WTC11 (cell line): ENCODE results near the gene CELF2. TPM values are rescaled to one million over a fixed set of nuclear protein-coding genes. Genes with fewer than 3 reads are reported as not detected.

ENCODE experiments used
- ATAC-seq: fragments of 200-7000 bp; cut with Tn5 transposase; 2 replicates; pipeline ENCODE4 v1.10.0; 2021; ENCODE audit warnings: mild to moderate bottlenecking, moderate library complexity
- CTCF ChIA-PET: fragments of 300-600 bp; sonication (Branson Sonifier 250); formaldehyde crosslinking; loops from one replicate; lab custom pipeline; 2021; ENCODE audit warnings: antibody characterized with exemption; lab: Charles Lee
- POLR2A ChIA-PET: fragments of 350-600 bp; sonication (Branson Sonifier 250); formaldehyde crosslinking; loops from one replicate; lab custom pipeline; 2021; ENCODE audit warnings: antibody characterized with exemption; lab: Charles Lee
- DNase-seq: peaks from one replicate; pipeline ENCODE4 v3.0.0; 2021; ENCODE audit warnings: low spot score
- H3K27ac Mint-ChIP-seq: 2 replicates; pipeline ENCODE4 v1.8.0; 2021; ENCODE audit warnings: mixed read lengths
- H3K27me3 Mint-ChIP-seq: 2 replicates; pipeline ENCODE4 v1.8.0; 2021; ENCODE audit warnings: low read depth, mild to moderate bottlenecking, moderate library complexity, mixed read lengths
- H3K36me3 Mint-ChIP-seq: 2 replicates; pipeline ENCODE4 v1.8.0; 2021; ENCODE audit warnings: mixed read lengths
- H3K4me1 Mint-ChIP-seq: 2 replicates; pipeline ENCODE4 v1.8.0; 2022; ENCODE audit warnings: mixed read lengths
- H3K4me3 Mint-ChIP-seq: 2 replicates; pipeline ENCODE4 v1.8.0; 2021; ENCODE audit warnings: mild to moderate bottlenecking, moderate library complexity, mixed read lengths
- H3K9me3 Mint-ChIP-seq: 2 replicates; pipeline ENCODE4 v1.8.0; 2021; ENCODE audit warnings: mixed read lengths
- ATF1 ChIP-seq: sonication (generic); formaldehyde crosslinking; IDR thresholded peaks from 2 replicates; pipeline ENCODE4 v1.8.1; 2023; ENCODE audit warnings: mild to moderate bottlenecking, moderate library complexity, missing genetic modification reagents
- CREB1 ChIP-seq: sonication (generic); formaldehyde crosslinking; IDR thresholded peaks from 2 replicates; pipeline ENCODE4 v1.8.0; 2023; ENCODE audit warnings: mild to moderate bottlenecking, missing genetic modification reagents
- FOXJ3 ChIP-seq: sonication (generic); formaldehyde crosslinking; IDR thresholded peaks from 2 replicates; pipeline ENCODE4 v1.9.0; 2021; ENCODE audit warnings: missing genetic modification reagents, mild to moderate bottlenecking, borderline replicate concordance
- FOXP1 ChIP-seq: sonication (generic); formaldehyde crosslinking; IDR thresholded peaks from 2 replicates; pipeline ENCODE4 v1.8.0; 2022; ENCODE audit warnings: missing genetic modification reagents, mild to moderate bottlenecking, moderate library complexity, borderline replicate concordance
- KAT7 ChIP-seq: sonication (generic); formaldehyde crosslinking; IDR thresholded peaks from 2 replicates; pipeline ENCODE4 v1.8.1; 2023; ENCODE audit warnings: missing genetic modification reagents, mild to moderate bottlenecking, borderline replicate concordance
- MYBL2 ChIP-seq: sonication (generic); formaldehyde crosslinking; IDR thresholded peaks from 2 replicates; pipeline ENCODE4 v1.8.1; 2023; ENCODE audit warnings: mild to moderate bottlenecking, moderate library complexity, missing genetic modification reagents
- ZNF121 ChIP-seq: sonication (generic); formaldehyde crosslinking; IDR thresholded peaks from 2 replicates; pipeline ENCODE4 v1.8.0; 2023; ENCODE audit warnings: missing genetic modification reagents
- ZNF396 ChIP-seq: fragments of 250-450 bp; sonication (Bioruptor Pico); IDR thresholded peaks from 2 replicates; pipeline ENCODE4 v1.8.0; 2021; ENCODE audit warnings: mild to moderate bottlenecking, moderate library complexity, borderline replicate concordance
- ZNF671 ChIP-seq: fragments of 250-450 bp; sonication (Bioruptor Pico); IDR thresholded peaks from 2 replicates; pipeline ENCODE4 v1.8.0; 2021; ENCODE audit warnings: mild to moderate bottlenecking
- total RNA-seq: library from RNA; stranded (reverse); gene quantifications from 3 replicates; pipeline ENCODE4 v1.2.3, GENCODE V29; 2021
- TF ChIP-seq, protein P1 (sequence below): fragments of 250-450 bp; sonication (Bioruptor Pico); IDR thresholded peaks from 2 replicates; pipeline ENCODE4 v1.9.0; 2021; ENCODE audit warnings: mild to moderate bottlenecking, borderline replicate concordance
- TF ChIP-seq, protein P2 (sequence below): sonication (generic); formaldehyde crosslinking; IDR thresholded peaks from 2 replicates; pipeline ENCODE4 v1.8.0; 2023; ENCODE audit warnings: missing genetic modification reagents, mild to moderate bottlenecking, borderline replicate concordance
- TF ChIP-seq, protein P3 (sequence below): sonication (generic); formaldehyde crosslinking; IDR thresholded peaks from 2 replicates; pipeline ENCODE4 v1.8.1; 2023; ENCODE audit warnings: mild to moderate bottlenecking, missing genetic modification reagents, moderate library complexity
- TF ChIP-seq, protein P4 (sequence below): sonication (generic); formaldehyde crosslinking; IDR thresholded peaks from 2 replicates; pipeline ENCODE4 v1.8.1; 2022; ENCODE audit warnings: mild to moderate bottlenecking, missing genetic modification reagents, moderate library complexity, borderline replicate concordance
- TF ChIP-seq, protein P5 (sequence below): fragments of 250-450 bp; sonication (Bioruptor Pico); IDR thresholded peaks from 2 replicates; pipeline ENCODE4 v1.9.0; 2021; ENCODE audit warnings: moderate library complexity, mild to moderate bottlenecking, inconsistent platforms, borderline replicate concordance

Gene CELF2
- total RNA-seq, 1 experiment from 2014 or later = 24.6 TPM

DNA sequence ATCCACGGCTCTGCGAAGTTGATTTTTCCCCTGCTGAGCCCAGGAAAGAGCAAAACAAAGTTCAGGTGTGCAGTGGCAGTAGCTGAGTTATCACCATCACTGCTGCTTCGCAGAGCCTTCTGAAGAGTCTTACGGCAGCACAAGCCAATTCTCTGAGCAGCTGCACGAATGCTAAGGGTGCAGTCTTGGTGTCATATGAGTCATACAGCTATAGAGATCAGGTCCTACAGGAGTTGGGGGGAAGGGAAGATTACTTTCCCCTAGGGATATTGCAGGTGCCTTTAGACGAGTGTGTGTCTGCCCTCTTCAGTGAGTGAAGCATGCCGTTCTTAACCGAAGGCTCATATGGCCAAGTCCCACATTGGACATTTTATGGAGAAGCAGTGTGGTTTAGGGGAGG, 227.8 kb downstream of the CELF2 start:
- Mint-ChIP-seq H3K9me3 (no peaks in the 10 kb centered on the region), H3K27me3 (no peaks in the 10 kb centered on the region), H3K4me3 (no peak overlapping the region), H3K4me1 (peaks cover 22% of the 10 kb centered on the region), H3K36me3 (no peaks in the 10 kb centered on the region), H3K27ac (no peak overlapping the region)
- TF ChIP-seq MYBL2 (CRISPR knock-in tag) (no peak), FOXP1 (CRISPR knock-in tag) (no peak), ZNF671 (CRISPR knock-in tag) (no peak), ZNF396 (CRISPR knock-in tag) (no peak), FOXJ3 (CRISPR knock-in tag) (no peak)
- TF ChIP-seq, protein P1, sequence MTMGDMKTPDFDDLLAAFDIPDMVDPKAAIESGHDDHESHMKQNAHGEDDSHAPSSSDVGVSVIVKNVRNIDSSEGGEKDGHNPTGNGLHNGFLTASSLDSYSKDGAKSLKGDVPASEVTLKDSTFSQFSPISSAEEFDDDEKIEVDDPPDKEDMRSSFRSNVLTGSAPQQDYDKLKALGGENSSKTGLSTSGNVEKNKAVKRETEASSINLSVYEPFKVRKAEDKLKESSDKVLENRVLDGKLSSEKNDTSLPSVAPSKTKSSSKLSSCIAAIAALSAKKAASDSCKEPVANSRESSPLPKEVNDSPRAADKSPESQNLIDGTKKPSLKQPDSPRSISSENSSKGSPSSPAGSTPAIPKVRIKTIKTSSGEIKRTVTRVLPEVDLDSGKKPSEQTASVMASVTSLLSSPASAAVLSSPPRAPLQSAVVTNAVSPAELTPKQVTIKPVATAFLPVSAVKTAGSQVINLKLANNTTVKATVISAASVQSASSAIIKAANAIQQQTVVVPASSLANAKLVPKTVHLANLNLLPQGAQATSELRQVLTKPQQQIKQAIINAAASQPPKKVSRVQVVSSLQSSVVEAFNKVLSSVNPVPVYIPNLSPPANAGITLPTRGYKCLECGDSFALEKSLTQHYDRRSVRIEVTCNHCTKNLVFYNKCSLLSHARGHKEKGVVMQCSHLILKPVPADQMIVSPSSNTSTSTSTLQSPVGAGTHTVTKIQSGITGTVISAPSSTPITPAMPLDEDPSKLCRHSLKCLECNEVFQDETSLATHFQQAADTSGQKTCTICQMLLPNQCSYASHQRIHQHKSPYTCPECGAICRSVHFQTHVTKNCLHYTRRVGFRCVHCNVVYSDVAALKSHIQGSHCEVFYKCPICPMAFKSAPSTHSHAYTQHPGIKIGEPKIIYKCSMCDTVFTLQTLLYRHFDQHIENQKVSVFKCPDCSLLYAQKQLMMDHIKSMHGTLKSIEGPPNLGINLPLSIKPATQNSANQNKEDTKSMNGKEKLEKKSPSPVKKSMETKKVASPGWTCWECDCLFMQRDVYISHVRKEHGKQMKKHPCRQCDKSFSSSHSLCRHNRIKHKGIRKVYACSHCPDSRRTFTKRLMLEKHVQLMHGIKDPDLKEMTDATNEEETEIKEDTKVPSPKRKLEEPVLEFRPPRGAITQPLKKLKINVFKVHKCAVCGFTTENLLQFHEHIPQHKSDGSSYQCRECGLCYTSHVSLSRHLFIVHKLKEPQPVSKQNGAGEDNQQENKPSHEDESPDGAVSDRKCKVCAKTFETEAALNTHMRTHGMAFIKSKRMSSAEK (CRISPR knock-in tag) = no peak
- no peak for ATAC-seq
- no peak for DNase-seq
- ChIA-PET POLR2A (no interaction called here), CTCF (no interaction called here)

DNA sequence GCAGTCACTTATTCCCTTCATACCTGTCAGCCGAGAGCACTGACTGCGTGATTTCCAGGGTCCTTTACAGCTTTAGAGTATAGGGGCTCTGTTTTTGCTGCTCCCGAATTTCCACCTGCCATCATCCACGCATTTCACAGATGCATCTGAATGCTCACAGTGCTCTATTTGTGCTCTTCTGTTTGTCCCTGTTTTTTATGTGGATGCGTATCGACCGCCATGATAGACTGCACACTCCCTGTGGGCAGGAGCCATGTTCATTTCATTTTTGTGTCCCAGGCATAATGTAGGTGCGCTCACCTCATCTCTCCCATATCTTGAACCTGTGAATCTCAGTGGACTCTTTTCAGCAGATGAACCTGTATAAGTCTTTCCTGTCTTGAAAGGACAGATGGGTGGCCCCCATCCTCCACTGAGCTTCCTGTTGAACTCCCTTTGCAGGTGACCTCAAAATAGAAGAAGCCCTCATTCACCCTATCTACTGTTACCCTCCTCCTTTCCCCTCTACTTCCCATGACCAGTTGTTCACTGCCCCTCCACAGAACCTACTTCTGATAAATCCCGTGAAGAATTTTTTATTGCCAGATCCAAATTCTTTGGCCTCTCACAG, 228.4 kb downstream of the CELF2 start:
- no peak for TF ChIP-seq CREB1 (CRISPR knock-in tag)
- TF ChIP-seq, protein P2, sequence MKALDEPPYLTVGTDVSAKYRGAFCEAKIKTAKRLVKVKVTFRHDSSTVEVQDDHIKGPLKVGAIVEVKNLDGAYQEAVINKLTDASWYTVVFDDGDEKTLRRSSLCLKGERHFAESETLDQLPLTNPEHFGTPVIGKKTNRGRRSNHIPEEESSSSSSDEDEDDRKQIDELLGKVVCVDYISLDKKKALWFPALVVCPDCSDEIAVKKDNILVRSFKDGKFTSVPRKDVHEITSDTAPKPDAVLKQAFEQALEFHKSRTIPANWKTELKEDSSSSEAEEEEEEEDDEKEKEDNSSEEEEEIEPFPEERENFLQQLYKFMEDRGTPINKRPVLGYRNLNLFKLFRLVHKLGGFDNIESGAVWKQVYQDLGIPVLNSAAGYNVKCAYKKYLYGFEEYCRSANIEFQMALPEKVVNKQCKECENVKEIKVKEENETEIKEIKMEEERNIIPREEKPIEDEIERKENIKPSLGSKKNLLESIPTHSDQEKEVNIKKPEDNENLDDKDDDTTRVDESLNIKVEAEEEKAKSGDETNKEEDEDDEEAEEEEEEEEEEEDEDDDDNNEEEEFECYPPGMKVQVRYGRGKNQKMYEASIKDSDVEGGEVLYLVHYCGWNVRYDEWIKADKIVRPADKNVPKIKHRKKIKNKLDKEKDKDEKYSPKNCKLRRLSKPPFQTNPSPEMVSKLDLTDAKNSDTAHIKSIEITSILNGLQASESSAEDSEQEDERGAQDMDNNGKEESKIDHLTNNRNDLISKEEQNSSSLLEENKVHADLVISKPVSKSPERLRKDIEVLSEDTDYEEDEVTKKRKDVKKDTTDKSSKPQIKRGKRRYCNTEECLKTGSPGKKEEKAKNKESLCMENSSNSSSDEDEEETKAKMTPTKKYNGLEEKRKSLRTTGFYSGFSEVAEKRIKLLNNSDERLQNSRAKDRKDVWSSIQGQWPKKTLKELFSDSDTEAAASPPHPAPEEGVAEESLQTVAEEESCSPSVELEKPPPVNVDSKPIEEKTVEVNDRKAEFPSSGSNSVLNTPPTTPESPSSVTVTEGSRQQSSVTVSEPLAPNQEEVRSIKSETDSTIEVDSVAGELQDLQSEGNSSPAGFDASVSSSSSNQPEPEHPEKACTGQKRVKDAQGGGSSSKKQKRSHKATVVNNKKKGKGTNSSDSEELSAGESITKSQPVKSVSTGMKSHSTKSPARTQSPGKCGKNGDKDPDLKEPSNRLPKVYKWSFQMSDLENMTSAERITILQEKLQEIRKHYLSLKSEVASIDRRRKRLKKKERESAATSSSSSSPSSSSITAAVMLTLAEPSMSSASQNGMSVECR = no peak
- TF ChIP-seq, protein P3, sequence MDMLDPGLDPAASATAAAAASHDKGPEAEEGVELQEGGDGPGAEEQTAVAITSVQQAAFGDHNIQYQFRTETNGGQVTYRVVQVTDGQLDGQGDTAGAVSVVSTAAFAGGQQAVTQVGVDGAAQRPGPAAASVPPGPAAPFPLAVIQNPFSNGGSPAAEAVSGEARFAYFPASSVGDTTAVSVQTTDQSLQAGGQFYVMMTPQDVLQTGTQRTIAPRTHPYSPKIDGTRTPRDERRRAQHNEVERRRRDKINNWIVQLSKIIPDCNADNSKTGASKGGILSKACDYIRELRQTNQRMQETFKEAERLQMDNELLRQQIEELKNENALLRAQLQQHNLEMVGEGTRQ = no peak
- TF ChIP-seq KAT7 (CRISPR knock-in tag) = no peak
- TF ChIP-seq ZNF121 = no peak
- peaks cover 22% of the 10 kb centered on the region for H3K4me1 Mint-ChIP-seq
- H3K9me3 Mint-ChIP-seq = no peaks in the 10 kb centered on the region
- DNase-seq (no peak), ATAC-seq (no peak)
- no peak overlapping the region for H3K4me3 Mint-ChIP-seq
- H3K36me3 Mint-ChIP-seq = no peaks in the 10 kb centered on the region
- POLR2A ChIA-PET = no interaction called here
- H3K27me3 Mint-ChIP-seq = no peaks in the 10 kb centered on the region
- CTCF ChIA-PET = no interaction called here
- H3K27ac Mint-ChIP-seq = no peak overlapping the region

DNA sequence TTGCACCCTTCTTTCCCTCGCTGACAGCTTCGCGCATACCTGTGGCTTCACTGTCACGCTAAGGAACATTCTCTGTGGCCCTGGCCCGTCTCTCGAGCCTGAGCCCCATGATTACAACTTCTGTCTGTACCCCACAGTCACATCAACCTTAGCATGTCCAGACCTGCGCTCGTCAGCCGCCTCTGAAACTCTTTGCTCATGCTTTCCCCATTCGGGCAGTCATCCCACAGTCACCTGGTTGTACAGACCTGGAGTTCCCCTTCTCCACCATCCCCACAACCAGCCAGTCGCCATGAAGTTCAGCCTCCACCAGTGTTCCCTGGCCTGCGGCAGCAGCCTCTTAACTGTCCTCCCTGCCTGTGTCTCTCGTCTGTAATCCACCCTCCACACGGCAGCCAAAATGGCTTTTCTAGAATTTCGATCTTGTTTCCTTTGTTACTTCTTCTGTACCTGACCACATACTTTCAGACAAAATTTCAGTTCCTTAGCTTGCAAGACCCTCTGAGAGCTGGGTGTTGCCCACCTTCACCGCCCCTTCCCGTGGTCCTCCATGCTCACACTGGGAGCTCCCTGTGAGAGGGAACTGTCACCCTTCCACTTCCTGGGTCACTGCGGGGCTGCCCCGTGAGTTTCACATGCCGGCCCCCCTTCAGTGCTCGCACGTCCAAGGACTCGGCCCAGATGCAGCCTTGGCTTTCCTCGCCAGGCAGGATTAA, 229.2 kb downstream of the CELF2 start:
- peaks cover 21% of the 10 kb centered on the region for H3K4me1 Mint-ChIP-seq
- H3K4me3 Mint-ChIP-seq = no peak overlapping the region
- H3K27me3 Mint-ChIP-seq = no peaks in the 10 kb centered on the region
- ChIA-PET POLR2A (no interaction called here), CTCF (no interaction called here)
- no peak for DNase-seq
- no peaks in the 10 kb centered on the region for H3K36me3 Mint-ChIP-seq
- no peaks in the 10 kb centered on the region for H3K9me3 Mint-ChIP-seq
- no peak overlapping the region for H3K27ac Mint-ChIP-seq
- ATAC-seq = no peak
- TF ChIP-seq ATF1 (CRISPR knock-in tag) = no peak
- TF ChIP-seq, protein P4, sequence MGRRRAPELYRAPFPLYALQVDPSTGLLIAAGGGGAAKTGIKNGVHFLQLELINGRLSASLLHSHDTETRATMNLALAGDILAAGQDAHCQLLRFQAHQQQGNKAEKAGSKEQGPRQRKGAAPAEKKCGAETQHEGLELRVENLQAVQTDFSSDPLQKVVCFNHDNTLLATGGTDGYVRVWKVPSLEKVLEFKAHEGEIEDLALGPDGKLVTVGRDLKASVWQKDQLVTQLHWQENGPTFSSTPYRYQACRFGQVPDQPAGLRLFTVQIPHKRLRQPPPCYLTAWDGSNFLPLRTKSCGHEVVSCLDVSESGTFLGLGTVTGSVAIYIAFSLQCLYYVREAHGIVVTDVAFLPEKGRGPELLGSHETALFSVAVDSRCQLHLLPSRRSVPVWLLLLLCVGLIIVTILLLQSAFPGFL = no peak
- TF ChIP-seq, protein P5, sequence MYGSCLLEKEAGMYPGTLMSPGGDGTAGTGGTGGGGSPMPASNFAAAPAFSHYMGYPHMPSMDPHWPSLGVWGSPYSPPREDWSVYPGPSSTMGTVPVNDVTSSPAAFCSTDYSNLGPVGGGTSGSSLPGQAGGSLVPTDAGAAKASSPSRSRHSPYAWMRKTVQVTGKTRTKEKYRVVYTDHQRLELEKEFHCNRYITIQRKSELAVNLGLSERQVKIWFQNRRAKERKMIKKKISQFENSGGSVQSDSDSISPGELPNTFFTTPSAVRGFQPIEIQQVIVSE (CRISPR knock-in tag) = no peak
- TF ChIP-seq, protein P2 = no peak
